CD4-positive, alpha-beta T cell (primary cell): ENCODE results near the gene CACNA1B. TPM values are rescaled to one million over a fixed set of nuclear protein-coding genes. Genes with fewer than 3 reads are reported as not detected.

ENCODE experiments used
- ATAC-seq: fragments of 200-7000 bp; cut with Tn5 transposase; one replicate; pipeline ENCODE4 v1.10.0; 2022; ENCODE audit warnings: mild to moderate bottlenecking; ENCODE audit not compliant: poor library complexity
- CTCF ChIA-PET: fragments of 350-600 bp; sonication (Branson Sonifier 250); formaldehyde crosslinking; loops from one replicate; lab custom pipeline; 2021; ENCODE audit warnings: antibody characterized with exemption, inconsistent platforms; lab: Charles Lee
- POLR2A ChIA-PET: fragments of 350-600 bp; sonication (Branson Sonifier 250); formaldehyde crosslinking; loops from one replicate; lab custom pipeline; 2021; ENCODE audit warnings: antibody characterized with exemption, inconsistent platforms; lab: Charles Lee
- DNase-seq, 14 experiments: peaks; one replicate each; pipeline ENCODE4 v3.0.0-alpha.2; 2013 to 2020; ENCODE audit warnings: mixed read lengths in 2 of 14
- H3K27ac ChIP-seq, 2 donors: one replicate each; pipeline versions ENCODE4 v1.5.1 to v1.7.0; 2013; ENCODE audit warnings: low read length in 2 of 2, low read depth in 1 of 2, mild to moderate bottlenecking in 1 of 2
- H3K27me3 ChIP-seq, 2 experiments: 1 replicate in 1 of 2; 2 replicates in 1 of 2; pipeline versions ENCODE4 v1.6.1 to v1.7.0; 2013; ENCODE audit warnings: low read length in 2 of 2, control low read depth in 1 of 2, mild to moderate bottlenecking in 1 of 2, moderate library complexity in 1 of 2; ENCODE audit not compliant: insufficient read depth in 2 of 2, control insufficient read depth in 1 of 2
- H3K36me3 ChIP-seq: one replicate; pipeline ENCODE4 v1.6.1; 2013; ENCODE audit warnings: low read length, control low read depth; ENCODE audit not compliant: insufficient read depth
- H3K4me1 ChIP-seq: one replicate; pipeline ENCODE4 v1.6.1; 2013; ENCODE audit warnings: low read length, control low read depth; ENCODE audit not compliant: insufficient read depth
- H3K4me3 ChIP-seq: one replicate; pipeline ENCODE4 v1.5.1; 2013; ENCODE audit warnings: mild to moderate bottlenecking, low read length, moderate library complexity
- H3K9me3 ChIP-seq, 2 experiments: 1 replicate in 1 of 2; 2 replicates in 1 of 2; pipeline versions ENCODE4 v1.6.1 to v1.7.0; 2013; ENCODE audit warnings: low read length in 2 of 2, mild to moderate bottlenecking in 2 of 2, control low read depth in 1 of 2, moderate library complexity in 1 of 2; ENCODE audit not compliant: control insufficient read depth in 1 of 2, insufficient read depth in 1 of 2
- H3K27ac Mint-ChIP-seq: one replicate; pipeline ENCODE4 v1.8.0; 2020; ENCODE audit warnings: mixed read lengths
- H3K27me3 Mint-ChIP-seq: one replicate; pipeline ENCODE4 v1.8.0; 2021; ENCODE audit warnings: mixed read lengths
- H3K36me3 Mint-ChIP-seq: one replicate; pipeline ENCODE4 v1.8.0; 2021; ENCODE audit warnings: low read depth, mixed read lengths
- H3K4me1 Mint-ChIP-seq: one replicate; pipeline ENCODE4 v1.8.0; 2021; ENCODE audit warnings: low read depth, mixed read lengths
- H3K4me3 Mint-ChIP-seq: one replicate; pipeline ENCODE4 v1.8.0; 2020; ENCODE audit warnings: mild to moderate bottlenecking, mixed read lengths
- H3K9me3 Mint-ChIP-seq: one replicate; pipeline ENCODE4 v1.8.0; 2020; ENCODE audit warnings: mixed read lengths
- CTCF ChIP-seq: fragments of 200-600 bp; IDR thresholded peaks from one replicate; pipeline ENCODE4 v1.8.0; 2022; ENCODE audit warnings: antibody characterized with exemption, mild to moderate bottlenecking
- intact Hi-C, 2 experiments: fragments of 100-400 bp; cut with DNase I in 1 of 2; cut with micrococcal nuclease in 1 of 2; formaldehyde crosslinking; loops; one replicate each; pipeline versions ENCODE4 v1.15.1 to v1.9.0; 2023 to 2025; cut with DNase I, micrococcal nuclease
- total RNA-seq, 174 experiments: library from RNA in 2 of 174; stranded (reverse) in 2 of 174; gene quantifications; one replicate each; pipeline ENCODE4 v1.2.3 and lab custom pipeline; 2021 to 2026

The CACNA1B gene
- total RNA-seq, 2 experiments from 2014 or later = not detected

DNA sequence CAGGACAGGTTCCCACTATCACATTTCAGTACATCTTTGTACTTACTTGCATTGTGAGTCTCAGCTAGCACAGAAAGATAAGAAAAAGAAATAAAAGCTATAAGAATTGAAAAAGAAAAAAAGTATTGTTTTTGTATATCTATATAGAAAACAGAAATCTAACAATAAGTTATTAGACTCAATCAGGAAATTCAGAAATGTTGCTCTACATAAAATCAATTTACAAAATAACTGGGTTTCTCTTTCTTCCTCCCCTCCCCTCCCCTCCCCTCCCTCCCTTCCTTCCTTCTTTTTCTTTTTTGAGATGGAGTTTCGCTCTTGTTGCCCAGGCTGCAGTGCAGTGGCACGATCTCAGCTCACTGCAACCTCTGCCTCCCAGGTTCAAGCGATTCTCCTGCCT is 7.2 kb upstream of the CACNA1B start:
- H3K4me1 ChIP-seq = no peaks in the 10 kb centered on the region
- H3K36me3 Mint-ChIP-seq = no peaks in the 10 kb centered on the region
- intact Hi-C loops = no loop called here
- no peak overlapping the region for H3K4me3 ChIP-seq
- no peak for DNase-seq
- H3K27me3 ChIP-seq = peaks cover 0 to 14% of the 10 kb centered on the region in 2 experiments
- no peaks in the 10 kb centered on the region for H3K9me3 Mint-ChIP-seq
- no peak for TF ChIP-seq CTCF
- no peaks in the 10 kb centered on the region for H3K36me3 ChIP-seq
- peaks cover 0 to 8% of the 10 kb centered on the region in 2 experiments for H3K9me3 ChIP-seq
- H3K27me3 Mint-ChIP-seq = peaks cover 45% of the 10 kb centered on the region
- no peak for ATAC-seq
- no peaks in the 10 kb centered on the region for H3K4me1 Mint-ChIP-seq
- CTCF ChIA-PET = interaction anchor here (0.6 kb wide), 1 partner anchor 802 kb away, joined by 4 read pairs; no protein-coding TSS in a partner anchor
- no peak overlapping the region for H3K27ac ChIP-seq
- no peak overlapping the region for H3K4me3 Mint-ChIP-seq
- POLR2A ChIA-PET = no interaction called here
- H3K27ac Mint-ChIP-seq = no peak overlapping the region

DNA sequence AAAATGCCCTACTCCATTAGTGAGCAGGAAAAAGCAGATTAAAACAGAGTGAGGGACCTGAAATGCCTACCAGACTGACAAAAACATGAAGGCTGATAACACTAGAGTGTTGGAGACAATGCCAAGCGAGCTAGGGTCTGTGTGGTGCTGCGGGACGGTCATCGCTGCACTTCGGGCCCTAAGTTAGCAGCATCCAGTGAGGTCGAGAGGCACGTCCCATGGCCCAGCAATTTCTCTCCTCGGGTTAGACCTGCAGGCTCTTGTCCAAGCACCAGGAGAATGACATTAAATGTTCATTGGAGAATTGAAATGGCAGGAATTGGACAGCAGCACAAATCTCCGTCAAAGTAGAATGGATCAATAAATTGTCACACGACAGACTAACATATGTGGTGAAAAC is 5.3 kb upstream of the CACNA1B start:
- H3K4me3 ChIP-seq = no peak overlapping the region
- intact Hi-C loops = no loop called here
- POLR2A ChIA-PET = no interaction called here
- H3K36me3 ChIP-seq = no peaks in the 10 kb centered on the region
- H3K4me1 ChIP-seq = no peaks in the 10 kb centered on the region
- H3K36me3 Mint-ChIP-seq = no peaks in the 10 kb centered on the region
- DNase-seq (no peak), ATAC-seq (no peak)
- peaks cover 15 to 20% of the 10 kb centered on the region in 2 experiments for H3K27me3 ChIP-seq
- H3K9me3 Mint-ChIP-seq = no peaks in the 10 kb centered on the region
- H3K27ac Mint-ChIP-seq = no peak overlapping the region
- H3K4me3 Mint-ChIP-seq = no peak overlapping the region
- TF ChIP-seq CTCF = no peak
- peaks cover 46% of the 10 kb centered on the region for H3K27me3 Mint-ChIP-seq
- H3K9me3 ChIP-seq = peaks cover 0 to 24% of the 10 kb centered on the region in 2 experiments
- H3K27ac ChIP-seq = no peak overlapping the region
- peaks cover 4% of the 10 kb centered on the region for H3K4me1 Mint-ChIP-seq
- CTCF ChIA-PET = no interaction called here

- H3K36me3 Mint-ChIP-seq = no peaks in the 10 kb centered on the region
- peaks cover 36% of the 10 kb centered on the region for H3K27me3 Mint-ChIP-seq
- H3K27ac ChIP-seq = no peak overlapping the region
- DNase-seq = no peak
- H3K4me3 Mint-ChIP-seq = no peak overlapping the region
- H3K9me3 Mint-ChIP-seq = no peaks in the 10 kb centered on the region
- H3K27ac Mint-ChIP-seq = no peak overlapping the region
- no peaks in the 10 kb centered on the region for H3K4me1 ChIP-seq
- no peak overlapping the region for H3K4me3 ChIP-seq
- POLR2A ChIA-PET = no interaction called here
- TF ChIP-seq CTCF = no peak
- H3K36me3 ChIP-seq = no peaks in the 10 kb centered on the region
- CTCF ChIA-PET = no interaction called here
- H3K4me1 Mint-ChIP-seq = peaks cover 4% of the 10 kb centered on the region
- peaks cover 0 to 24% of the 10 kb centered on the region in 2 experiments for H3K9me3 ChIP-seq
- no peak for ATAC-seq
- peaks cover 15 to 20% of the 10 kb centered on the region in 2 experiments for H3K27me3 ChIP-seq
- intact Hi-C loops = no loop called here
These were observed 4.2 kb upstream of the CACNA1B start for GRCh38 chr9:137873408-137873807.
